ENCODE measurements around the gene TRPV4.
"Not testable (repeated sequence)": the region's sequence is repeated elsewhere in the genome, so short reads cannot be mapped to it uniquely, and the experiment has no call there.

TRPV4 gene

DNA sequence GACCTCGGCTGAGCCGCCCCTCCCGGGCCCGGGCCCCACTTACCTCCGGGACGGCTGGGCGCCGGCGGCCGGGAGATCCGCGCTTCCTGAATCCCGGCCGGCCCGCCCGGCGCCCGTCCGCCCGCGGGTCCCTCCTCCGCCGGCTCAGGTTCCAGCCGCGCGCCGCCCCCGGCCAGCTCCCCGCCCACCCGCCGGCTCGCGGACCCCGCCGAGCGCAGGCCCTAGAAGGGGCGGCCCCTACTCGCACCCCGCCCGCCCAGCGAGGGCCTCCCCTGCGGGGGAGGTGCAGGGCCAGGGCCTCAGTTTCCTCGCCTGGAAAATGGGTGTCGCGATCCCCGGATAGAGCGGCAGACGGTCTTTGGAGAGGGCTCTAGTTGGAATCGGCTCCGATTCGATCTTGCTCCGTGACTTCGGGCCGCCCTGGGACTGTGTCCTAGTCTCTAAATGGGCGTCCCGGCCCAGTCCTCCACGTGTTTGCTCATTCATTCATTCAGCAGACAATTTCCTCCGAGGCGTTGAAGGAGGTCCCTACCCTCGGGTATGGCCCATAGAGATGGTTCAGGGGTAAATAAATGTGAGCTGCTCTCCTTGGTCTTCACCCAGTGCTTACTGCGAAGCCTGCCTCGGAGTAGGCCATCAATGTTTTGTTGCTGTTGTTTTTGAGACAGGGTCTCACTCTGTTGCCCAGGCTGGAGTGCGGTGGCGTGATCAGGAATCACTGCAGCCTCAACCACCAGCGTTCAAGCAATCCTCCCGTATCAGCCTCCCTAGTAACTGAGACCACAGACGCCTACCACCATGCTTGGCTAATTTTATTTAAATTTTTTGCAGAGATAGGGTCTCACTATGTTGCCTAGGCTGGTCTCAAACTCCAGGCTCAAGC, at the start of gene TRPV4:
TSS of gene TRPV4 (minus strand) at position 92 of the 883 bp plus-strand sequence. CDS start 18,602 bp downstream, outside the sequence.
- no peak for DNase-seq (ENCODE audit: low read depth)

DNA sequence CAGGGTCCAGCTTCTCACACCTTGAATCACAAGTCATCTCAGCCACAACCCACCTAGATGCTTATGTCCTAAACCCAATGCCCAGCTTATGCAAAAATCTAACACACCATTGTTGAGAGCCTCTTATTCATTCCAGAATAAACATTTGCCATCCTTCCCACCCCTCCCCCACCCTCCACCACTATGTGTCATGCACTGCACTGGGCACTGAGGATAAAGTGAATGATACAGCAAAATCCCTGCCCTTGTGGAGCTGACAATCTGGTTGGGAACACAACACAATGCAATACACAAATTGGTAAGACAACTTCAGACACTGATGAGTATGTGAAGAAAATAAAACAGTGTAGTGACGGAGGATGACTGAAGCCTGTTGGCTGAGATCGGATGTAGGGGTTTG, 48.6 kb upstream of the TRPV4 start:
- no peak for DNase-seq (ENCODE audit: low read depth)

DNA sequence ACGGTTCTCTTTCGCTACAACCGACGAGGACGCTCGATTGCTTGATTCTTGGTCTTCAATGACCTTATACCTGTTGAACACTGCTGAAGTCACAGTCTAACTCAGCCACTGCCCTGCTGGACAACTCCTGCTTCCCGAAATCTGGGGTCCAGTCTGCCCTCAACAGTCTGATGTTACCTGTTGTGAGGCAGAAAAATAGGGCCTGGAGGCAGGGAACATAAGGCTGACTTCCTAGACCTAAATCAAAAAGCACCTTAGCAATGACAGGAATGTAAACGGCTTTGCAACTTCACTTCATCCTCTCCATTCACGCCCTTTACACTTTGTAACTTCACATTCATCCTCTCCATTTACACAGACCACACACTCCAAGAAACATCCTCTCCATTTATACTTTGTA, 47.7 kb upstream of the TRPV4 start:
- DNase-seq (ENCODE audit: low read depth): no peak

DNA sequence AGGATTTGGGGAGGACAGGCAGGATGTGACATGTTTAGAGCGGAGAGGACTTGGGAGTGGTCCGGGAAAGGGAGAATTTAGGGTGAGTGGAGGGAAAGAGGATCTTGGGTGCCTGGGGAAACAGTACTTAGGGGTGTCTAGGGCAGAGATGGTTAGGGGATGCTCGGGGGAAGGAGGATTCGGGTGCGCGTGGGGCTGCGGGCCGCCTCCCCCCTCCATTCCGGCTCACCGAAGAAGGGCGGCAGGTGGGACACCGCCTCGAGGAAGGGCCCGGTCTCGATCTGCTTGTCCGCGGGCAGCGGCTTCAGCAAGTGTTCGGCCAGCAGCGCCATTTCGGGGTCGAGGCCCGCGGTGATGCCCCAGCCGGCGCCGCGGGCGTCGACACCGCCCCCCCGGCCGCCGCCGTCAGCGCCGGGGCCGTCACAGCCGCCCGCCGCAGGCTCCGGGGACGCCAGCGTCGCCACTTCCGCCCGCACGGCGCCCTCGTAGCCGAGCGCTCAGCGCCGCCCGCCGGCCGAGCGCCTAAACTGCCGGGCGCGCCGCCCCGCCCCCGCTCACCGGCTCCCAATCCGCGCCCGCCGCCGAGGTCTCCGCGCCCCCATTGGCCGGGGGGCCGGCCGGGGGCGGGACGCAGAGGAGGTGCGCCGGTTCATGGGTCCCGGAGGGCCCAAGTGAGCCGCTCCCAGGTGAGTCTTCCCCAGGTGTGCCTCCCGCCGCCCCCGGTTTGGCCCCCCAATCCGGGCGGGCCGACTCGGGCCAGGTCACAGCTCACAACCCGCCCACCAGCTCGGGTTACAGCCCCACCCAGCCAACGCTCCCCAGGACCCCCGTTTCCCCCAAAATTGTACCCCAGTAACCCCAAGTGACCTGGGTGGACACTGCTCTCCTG, 47.1 kb upstream of the TRPV4 start, which contains the start of gene GLTP:
TSS of gene GLTP (minus strand) at position 499 of the 889 bp plus-strand sequence. CDS start at position 332, 167 bp downstream.
- no peak for DNase-seq (ENCODE audit: low read depth)

DNA sequence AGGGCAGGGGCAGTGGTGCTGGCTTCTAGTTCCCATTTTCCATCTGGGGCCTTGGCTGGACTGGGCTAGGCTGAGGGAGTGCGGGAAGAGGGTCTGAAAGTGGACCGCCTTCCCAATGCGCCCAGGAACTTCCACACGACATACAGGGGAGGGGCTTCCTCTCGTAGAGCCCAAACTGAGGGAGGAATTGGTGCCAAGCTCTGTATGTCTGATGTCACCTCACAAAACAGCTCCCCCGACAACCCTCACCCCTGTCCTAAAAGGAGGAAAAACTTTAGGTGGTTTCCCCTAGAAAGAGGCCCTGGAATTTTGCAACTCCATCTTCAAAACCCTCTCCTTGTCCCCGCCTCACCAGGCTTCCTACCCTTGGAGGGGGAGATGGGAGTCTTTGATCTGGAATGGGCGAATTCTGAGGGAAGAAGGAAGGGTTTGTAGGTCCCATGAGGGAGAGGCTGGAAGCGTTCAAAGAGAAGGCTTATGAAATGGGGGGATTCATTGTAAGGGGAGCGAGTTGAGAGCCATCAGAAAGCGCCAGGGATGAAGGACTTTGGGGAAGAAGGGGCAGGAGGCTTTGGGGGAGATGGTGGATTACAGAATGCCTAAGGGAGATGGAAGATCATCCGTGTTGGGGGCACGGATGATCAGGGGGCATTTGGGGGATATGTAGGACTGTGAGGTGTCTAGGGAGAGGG, 46.3 kb upstream of the TRPV4 start:
- DNase-seq (ENCODE audit: low read depth): no peak

DNA sequence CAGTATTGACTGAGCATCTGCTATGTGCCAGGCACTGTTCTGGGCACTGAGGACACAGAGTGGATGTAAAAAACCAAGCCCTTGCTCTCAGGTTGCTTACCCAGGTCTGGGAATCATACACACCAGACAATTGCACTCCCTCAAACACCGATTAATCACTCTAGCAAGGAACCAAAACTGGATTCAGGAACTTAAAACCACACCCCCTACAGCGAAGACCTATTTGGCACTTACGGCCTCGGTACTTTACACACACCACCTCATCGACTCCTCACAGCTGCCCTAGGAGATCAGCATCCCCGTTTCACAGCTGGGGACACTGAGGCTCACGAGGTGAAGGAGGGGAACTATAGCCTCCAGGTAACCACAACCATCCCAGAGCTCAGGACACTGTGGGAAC, 45.6 kb upstream of the TRPV4 start:
- no peak for DNase-seq (ENCODE audit: low read depth)

DNA sequence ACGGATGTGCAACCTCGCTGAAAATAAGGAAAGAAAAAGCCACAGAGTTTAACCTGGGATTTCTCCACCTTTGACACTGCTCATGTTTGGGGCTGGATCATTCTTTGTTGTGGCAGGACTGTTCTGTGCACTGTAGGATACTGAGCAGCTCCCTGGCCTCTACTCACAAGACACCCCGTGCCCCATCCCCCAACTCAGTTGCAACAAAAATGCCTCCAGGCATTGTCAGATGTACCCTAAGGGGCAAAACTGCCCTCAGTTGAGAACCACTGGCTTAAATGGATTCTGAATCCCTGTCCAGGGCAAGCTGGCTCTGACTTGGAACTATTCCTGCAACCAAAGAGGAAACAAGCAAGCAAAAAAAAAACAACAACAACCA, 45.0 kb upstream of the TRPV4 start:
- no peak for DNase-seq (ENCODE audit: low read depth)

DNA sequence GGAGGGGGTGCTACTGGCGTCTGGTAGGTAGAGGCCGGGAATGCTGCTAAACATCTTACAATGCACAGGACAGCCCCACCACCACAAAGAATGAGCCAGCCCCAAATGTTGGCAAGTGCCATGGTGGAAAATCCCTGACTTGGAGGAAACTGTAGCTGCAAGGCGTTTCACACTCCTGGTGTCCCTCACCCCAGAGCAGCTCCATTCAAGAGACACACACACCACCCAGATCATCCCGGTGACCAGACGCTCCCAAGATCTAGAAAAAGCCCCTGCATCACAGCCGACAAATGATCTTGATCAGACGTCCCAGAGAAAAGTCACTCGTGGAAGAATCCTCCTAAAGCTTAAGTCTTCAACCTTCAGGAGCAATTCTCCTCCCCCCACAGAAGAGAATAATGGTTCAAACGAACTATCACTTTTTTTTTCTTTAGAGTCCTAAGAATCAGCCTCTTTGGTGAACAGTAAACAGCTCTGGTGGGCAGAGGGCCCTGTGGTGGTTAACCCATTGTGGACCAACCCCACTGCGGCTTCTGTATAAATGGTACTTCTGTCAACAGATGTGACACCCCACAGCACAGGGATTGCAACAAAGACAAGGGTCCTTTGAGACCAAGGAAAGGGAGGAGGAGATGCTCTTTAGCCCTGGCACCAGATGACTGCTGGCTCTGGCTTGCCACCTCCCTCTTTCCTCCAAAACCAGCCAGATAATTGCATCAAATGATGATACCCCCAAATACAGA, 44.5 kb upstream of the TRPV4 start:
- DNase-seq (ENCODE audit: low read depth): no peak

DNA sequence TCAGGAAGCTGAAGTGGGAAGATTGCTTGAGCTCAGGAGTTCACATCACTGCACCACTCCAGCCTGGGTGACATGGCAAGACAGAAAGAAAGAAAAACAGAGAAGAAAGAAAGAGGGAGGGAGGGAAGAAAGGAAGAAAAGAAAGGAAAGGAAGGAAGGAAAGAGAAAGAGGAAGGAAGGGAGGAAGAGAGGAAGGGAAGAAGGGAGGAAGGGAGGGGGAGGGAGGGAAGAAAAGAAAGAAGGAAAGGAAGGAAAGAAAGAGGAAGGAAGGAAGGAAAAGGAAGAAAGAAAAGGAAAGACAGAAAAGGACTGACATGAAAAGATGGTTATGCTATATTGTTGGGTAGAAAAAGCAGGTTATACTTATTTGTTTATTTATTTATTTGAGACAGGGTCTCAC, 43.2 kb upstream of the TRPV4 start:
- no peak for DNase-seq (ENCODE audit: low read depth)

DNA sequence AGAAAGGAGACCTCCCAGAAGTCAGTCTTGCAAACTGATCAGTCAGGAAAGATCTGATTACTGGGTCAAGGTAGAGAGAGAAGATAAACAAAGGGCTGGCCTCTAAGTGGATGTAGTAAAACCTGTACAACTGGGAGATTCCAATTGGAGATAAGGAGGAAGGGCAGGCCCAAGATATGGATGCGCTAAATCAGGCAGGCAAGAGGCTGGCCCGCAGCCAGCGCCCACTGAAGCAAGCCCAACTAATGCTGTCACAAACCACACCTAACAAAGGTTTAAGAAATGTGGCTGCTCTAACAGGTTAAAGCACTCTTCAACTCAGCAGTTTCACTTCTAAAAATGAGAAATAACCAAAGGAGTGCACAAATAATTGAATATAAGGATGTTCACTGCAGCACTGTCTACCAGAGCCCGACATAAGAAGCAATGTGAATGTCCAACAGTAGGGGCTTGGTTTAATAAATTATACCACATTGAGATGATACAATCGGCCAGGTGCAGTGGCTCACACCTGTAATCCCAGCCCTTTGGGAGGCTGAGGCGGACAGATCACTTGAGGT, 42.5 kb upstream of the TRPV4 start:
- no peak for DNase-seq (ENCODE audit: low read depth)

DNA sequence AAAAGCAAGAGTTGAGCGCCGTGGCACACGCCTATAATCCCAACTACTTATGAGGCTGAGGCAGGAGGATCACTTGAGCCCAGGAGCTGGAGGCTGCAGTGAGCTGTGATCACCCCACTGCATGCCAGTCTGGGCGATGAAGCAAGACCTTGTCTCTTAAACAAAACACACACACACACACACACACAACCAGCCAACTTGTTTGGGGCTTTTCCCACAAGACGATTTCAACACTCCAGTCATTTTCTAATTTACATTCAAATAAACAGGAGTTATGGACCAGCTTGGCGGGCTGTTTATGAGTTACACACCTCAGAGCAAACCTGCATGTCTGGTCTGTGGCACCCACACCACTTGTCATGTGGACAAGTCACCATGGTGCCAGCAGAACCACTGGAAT, 40.5 kb upstream of the TRPV4 start:
- DNase-seq (ENCODE audit: low read depth): no peak

DNA sequence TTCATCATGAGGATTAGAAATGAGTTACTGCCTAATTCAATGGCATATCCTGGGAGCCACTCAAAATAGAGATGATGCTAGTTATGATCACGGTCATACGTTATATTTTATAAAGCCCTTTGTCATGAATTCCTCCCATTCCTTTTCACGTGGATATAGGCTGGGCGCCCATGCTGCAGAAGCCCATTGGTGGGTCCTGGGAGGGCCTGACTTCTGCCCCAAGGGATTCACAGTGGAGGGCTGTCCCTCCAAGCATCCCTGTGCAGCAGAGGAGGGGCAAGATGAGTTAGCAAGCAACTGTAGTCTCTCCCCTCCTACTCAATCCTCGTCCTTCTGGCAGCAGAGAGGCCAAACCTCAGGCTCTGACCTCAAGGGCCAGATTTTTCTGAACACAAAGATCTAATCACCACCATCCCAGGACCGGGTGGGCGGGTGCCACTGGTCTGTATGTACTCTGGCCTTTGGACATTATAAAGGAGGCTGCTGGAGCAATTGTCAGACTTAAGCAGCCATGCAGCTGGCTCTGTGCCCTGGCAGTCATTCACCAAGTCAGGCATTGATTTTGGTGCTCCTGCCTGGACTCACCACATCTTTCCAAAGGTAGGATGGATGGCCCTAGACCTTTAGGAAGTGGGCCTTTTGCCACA, 38.6 kb upstream of the TRPV4 start:
- no peak for DNase-seq (ENCODE audit: low read depth)

DNA sequence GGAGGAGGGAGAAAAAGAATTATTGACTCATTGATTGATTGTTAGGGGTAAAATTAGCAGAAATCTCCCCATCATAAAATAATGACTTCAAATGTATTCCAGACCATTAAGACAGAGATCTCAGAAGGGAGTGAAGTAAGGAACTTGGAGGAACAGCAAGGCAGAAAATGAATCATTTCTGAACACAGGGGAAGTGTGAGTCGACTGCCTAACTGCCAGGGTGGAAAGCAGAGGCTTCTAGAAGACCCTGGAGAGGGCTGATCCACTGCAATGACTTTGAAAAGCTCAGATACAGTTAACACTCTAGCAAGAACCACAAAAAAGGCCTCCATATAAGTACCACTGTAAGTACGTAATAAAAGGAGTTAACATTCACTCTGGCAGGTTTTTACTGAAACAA, 37.5 kb upstream of the TRPV4 start:
- DNase-seq (ENCODE audit: low read depth): no peak

DNA sequence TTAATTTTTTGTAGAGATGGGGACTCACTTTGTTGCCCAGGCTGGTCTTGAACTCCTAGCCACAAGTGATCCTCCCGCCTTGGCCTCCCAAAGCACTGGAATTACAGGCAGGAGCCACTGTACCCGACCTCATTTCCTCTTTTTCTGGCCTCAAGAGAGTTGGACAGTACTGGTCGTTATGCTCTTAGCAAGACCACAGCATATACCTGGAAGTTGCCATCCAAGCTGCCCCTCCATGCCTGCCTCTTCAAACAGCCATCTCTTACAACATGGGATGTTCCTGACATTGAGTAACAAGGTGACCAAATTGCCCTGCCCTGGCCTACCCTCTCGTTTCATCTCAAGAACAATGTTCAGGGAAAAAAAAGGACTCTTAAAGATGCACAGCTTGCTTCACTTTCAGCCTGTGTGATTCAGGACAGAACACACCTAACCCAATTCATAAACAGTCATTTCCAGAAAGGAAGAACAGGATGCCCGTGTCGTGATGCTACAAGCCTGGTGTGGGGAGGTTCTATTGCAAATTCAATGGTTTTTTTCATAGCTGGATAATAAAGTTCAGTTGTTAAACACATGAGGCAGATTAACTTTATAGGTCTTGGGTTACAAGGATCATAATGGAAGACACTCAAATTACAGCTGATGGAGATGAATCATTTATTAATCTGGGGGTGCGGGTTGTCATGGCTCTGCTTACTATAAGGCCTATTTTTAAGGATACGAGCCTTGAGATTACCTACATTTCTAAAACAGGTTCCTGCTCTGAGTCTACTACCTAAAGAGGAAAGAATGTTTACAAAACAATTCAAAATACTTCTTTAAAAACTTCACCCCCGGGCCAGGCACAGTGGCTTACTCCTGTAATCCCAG, 35.2 kb upstream of the TRPV4 start:
- DNase-seq (ENCODE audit: low read depth): no peak

DNA sequence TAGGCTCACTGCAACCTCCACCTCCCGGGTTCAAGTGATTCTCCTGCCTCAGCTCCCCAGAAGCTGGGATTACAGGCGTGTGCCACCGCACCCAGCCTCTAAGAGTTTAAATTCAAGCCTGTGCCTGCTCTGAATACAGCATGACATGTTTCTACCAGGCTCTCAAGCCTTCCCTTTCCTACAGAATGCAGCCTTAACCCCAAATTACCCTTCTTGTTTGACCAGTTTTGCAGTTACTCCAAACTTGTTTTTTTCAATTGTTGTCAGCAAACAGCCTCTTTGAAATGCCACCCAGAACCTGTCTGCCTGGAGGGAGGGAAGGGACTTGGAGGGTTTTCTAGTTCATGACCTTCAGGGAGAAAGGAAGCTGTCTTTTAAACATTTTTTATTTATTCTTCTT, 31.7 kb upstream of the TRPV4 start:
- no peak for DNase-seq (ENCODE audit: low read depth)

DNA sequence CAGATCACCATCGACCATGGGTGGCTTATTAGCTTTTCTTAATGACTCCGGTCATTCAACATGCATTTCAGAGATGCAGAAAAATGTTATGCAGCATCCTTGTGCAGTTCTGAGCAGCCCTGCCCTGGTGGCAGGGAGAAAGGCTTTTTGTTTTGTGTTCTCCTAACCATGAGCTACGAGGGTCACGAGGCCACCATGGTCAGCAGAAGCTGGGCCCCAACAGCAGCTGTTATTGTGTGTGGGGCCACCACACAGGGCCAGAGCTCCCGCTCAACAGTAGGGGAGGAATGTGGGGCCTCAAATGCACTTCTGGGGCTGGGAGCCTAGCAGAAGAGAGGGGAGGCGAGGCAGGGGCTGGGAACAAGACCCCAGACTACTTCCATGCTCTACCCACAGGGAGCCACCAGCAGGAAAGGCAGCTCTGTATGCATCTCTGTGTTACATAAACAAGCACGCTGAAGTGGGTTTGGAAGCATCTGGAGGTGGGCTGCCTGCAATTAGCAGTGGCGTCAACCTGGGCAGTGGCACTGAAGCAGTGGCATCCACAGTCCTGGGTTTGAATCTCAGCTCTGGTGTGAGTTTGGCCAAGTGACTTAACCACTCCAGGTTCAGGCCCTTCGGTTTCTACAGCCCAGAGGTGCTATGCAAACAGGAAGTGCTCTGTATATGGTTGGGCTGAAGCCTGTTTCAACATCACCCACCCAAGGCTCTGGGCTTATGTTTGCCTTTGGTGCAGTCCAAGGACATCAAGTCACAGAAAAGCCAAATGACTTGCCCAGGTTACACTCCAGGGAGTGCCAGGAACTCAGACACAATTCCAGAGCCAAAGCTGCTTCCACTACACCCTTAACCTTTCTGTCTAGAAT, 30.9 kb upstream of the TRPV4 start:
- no peak for DNase-seq (ENCODE audit: low read depth)

DNA sequence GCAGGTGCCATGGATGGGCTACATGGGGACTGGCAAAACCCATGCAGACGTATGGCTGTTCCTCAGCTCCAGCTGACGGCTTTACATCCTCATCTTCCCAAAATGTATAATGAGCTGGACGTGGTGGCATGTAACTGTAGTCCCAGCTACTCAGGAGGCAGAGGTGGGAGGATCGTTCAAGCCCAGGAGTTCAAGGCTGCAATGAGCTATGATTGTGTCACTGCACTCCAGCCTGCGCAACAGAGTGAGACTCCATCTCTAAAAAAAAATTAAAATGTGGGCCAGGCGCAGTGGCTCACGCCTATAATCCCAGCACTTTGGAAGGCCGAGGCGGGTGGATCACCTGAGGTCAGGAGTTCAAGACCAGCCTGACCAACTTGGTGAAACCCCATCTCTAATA, 29.3 kb upstream of the TRPV4 start:
- not testable (repeated sequence) for DNase-seq (ENCODE audit: low read depth)

DNA sequence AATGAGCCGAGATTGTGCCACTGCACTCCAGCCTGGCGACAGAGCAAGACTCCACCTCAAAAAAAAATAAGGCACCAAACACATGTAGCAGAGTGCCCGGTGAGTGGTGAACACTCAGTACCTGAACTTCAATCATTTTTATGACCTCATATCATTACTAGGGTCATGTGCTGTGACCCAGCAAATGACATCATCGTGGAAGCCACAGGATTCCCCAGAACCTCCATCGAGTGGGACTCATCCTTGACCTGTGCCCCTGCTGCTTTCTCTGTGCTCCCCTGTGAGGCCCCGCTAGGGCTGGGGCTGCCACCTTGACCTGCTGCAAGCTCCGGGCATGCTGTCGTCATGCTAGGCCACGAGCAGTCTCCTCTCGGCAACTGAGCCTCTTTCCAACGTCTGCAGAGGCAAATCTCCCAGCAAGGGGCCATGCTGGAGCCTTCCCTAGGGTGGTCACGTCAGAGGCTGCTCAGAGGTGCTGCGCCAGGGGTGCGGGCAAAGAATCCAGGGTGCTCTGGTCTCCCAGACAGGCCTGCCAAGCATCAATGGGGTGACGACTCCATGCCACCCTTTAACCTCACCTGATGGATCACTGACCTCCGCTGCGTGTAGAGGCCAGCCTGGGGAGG, 28.6 kb upstream of the TRPV4 start:
- no peak for DNase-seq (ENCODE audit: low read depth)
